SJSA1 (cell line): ENCODE results near the gene ZNF653. TPM values are rescaled to one million over a fixed set of nuclear protein-coding genes. Genes with fewer than 3 reads are reported as not detected.
"Not testable (repeated sequence)": the region's sequence is repeated elsewhere in the genome, so short reads cannot be mapped to it uniquely, and the experiment has no call there.

Source experiments
- DNase-seq, 2 experiments: peaks; one replicate each; pipeline ENCODE4 v3.0.0-alpha.2; 2015 to 2020; ENCODE audit warnings: low spot score in 2 of 2, low read depth in 1 of 2
- H3K27ac ChIP-seq: fragments of 250-450 bp; sonication (Bioruptor Pico); 2 replicates; pipeline ENCODE4 v1.5.1; 2020; ENCODE audit warnings: mild to moderate bottlenecking, moderate library complexity
- H3K27me3 ChIP-seq: fragments of 250-450 bp; sonication (Bioruptor Pico); replicated peaks from 2 replicates; pipeline ENCODE4 v1.5.1; 2020; ENCODE audit warnings: mild to moderate bottlenecking, moderate library complexity
- H3K36me3 ChIP-seq: fragments of 250-450 bp; sonication (Bioruptor Pico); 2 replicates; pipeline ENCODE4 v1.5.1; 2020; ENCODE audit warnings: mild to moderate bottlenecking
- H3K4me1 ChIP-seq: fragments of 250-450 bp; sonication (Bioruptor Pico); replicated peaks from 2 replicates; pipeline ENCODE4 v1.6.1; 2021; ENCODE audit warnings: mild to moderate bottlenecking
- H3K4me3 ChIP-seq: fragments of 250-450 bp; sonication (Bioruptor Pico); 2 replicates; pipeline ENCODE4 v1.5.1; 2020; ENCODE audit warnings: mild to moderate bottlenecking
- H3K9me3 ChIP-seq: fragments of 250-450 bp; sonication (Bioruptor Pico); replicated peaks from 2 replicates; pipeline ENCODE4 v1.5.1; 2020; ENCODE audit warnings: mild to moderate bottlenecking
- total RNA-seq: library from RNA; depleted of rRNA; stranded (reverse); fragments of >200 nt; shearing (Covaris generic); gene quantifications from 2 replicates; pipeline ENCODE4 v1.2.3, GENCODE V29; 2014; rRNA removed

Gene ZNF653
- total RNA-seq, 1 experiment from 2014 or later = 4.8 TPM

DNA sequence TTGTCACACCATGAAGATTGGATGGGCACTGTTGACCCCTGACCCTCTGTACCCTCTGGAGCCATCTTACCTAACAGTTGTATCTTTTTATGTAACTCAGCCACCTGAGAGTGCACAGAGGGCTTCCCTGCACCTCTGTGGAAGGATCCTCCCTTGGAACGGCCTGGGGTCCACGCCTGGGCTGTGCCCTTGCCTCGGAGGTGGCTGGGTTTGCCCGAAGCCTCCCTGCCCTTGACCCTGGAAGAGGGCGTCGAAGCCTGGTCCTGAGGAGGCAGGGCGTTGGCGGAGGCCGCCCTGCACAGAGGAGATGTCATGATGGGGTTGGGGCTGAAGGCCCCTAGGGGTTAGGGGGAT, 71.0 kb downstream of the ZNF653 start:
- Histone ChIP-seq H3K27ac (peak overlapping the region; percentile 13; the same call in 1 of the 2 replicates), H3K27me3 (no peaks in the 10 kb centered on the region)
- DNase-seq = no peak

DNA sequence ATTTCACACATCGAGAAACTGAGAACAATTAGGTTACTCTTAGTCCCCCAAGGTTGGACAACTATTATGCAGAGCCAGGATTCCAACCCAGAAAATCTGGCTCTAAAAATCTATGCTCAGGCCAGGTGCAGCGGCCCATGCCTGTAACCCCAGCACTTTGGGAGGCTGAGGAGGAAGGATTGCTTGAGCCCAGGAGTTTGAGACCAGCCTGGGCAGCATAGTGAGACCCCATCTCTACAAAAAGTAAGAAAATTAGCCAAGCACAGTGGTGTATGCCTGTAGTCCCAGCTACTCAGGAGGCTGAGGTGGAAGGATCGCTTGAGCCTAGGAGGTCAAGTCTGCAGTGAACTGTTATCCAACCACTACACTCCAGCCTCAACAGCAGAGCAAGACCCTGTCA, 72.1 kb downstream of the ZNF653 start:
- DNase-seq, H3K4me3 ChIP-seq: not testable (repeated sequence)

More for the DNA sequence above, 71.0 kb downstream of the ZNF653 start:
- Histone ChIP-seq H3K36me3 (peaks cover 37% of the 10 kb centered on the region), H3K4me1 (peaks cover 14% of the 10 kb centered on the region), H3K9me3 (no peaks in the 10 kb centered on the region), H3K4me3 (peak overlapping the region; percentile 65)

More for the DNA sequence above, 72.1 kb downstream of the ZNF653 start:
- H3K4me1 ChIP-seq = peaks cover 14% of the 10 kb centered on the region
- H3K27ac ChIP-seq, H3K27me3 ChIP-seq, H3K9me3 ChIP-seq: not testable (repeated sequence)
- H3K36me3 ChIP-seq = peaks cover 30% of the 10 kb centered on the region

Other genes starting within 250 kb of the ZNF653 start
- gene DOCK6, start 243.3 kb downstream of the ZNF653 start, total RNA-seq = 2.0 and 7.9 TPM in 2 replicates
- 0.50 TPM in 1 of 2 replicates, not detected in the other for gene TSPAN16, start 209.7 kb downstream of the ZNF653 start, total RNA-seq
- 0.38 and 1.4 TPM in 2 replicates for gene RAB3D, start 166.2 kb downstream of the ZNF653 start, total RNA-seq
- 113 and 138 TPM in 2 replicates for gene TMEM205, start 159.6 kb downstream of the ZNF653 start, total RNA-seq
- 5.1 and 7.3 TPM in 2 replicates for gene CCDC159, start 159.3 kb downstream of the ZNF653 start, total RNA-seq
- gene PLPPR2, start 150.4 kb downstream of the ZNF653 start, total RNA-seq = 22.3 and 22.5 TPM in 2 replicates
- gene SWSAP1, start 131.2 kb downstream of the ZNF653 start, total RNA-seq = 0.38 and 0.79 TPM in 2 replicates
- 2.6 and 4.5 TPM in 2 replicates for gene EPOR, start 121.5 kb downstream of the ZNF653 start, total RNA-seq
- 0.22 TPM in 1 of 2 replicates, not detected in the other for gene RGL3, start 86.5 kb downstream of the ZNF653 start, total RNA-seq
- gene ODAD3, start 70.7 kb downstream of the ZNF653 start, total RNA-seq = 0.24 TPM in 1 of 2 replicates, not detected in the other
- 91.2 and 110 TPM in 2 replicates for gene PRKCSH, start 70.2 kb downstream of the ZNF653 start, total RNA-seq
- 1.3 TPM in 1 of 2 replicates, not detected in the other for gene ELAVL3, start 24.8 kb downstream of the ZNF653 start, total RNA-seq
- gene ECSIT, start 23.3 kb upstream of the ZNF653 start, total RNA-seq = 29.5 and 60.6 TPM in 2 replicates
- gene CNN1, start 33.0 kb upstream of the ZNF653 start, total RNA-seq = 73.5 and 93.9 TPM in 2 replicates
- gene ELOF1, start 53.4 kb upstream of the ZNF653 start, total RNA-seq = 52.7 and 61.6 TPM in 2 replicates
- not detected in 2 replicates for gene ACP5, start 71.8 kb upstream of the ZNF653 start, total RNA-seq
- 14.6 and 14.7 TPM in 2 replicates for gene ZNF627, start 91.6 kb upstream of the ZNF653 start, total RNA-seq
- 3.3 and 7.4 TPM in 2 replicates for gene ZNF823, start 233.1 kb upstream of the ZNF653 start, total RNA-seq